Measurements from ENCODE around the gene PUS7L.
A peak's percentile ranks its signal among the peaks of the same experiment; 100 is the strongest.
"Not testable (repeated sequence)": the region's sequence is repeated elsewhere in the genome, so short reads cannot be mapped to it uniquely, and the experiment has no call there.

PUS7L gene

DNA sequence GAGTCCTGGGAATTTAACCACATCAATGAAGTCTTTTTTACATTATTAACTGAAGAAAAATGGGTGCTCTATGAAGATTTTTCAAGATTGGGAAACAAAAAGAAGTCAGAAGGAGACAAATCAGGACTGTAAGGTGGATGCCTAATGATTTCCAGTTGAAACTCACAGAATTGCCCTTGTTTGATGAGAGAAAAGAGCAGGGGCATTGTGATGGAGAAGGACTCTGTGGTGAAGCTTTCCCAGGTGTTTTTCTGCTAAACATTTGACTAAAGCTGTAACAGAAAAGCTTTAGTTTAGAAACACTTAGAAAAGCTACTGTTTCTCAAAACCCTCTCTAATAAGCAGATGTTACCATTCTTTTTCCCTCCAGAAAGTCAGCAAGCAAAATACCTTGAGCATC is 5.9 kb upstream of the PUS7L start:
- no peaks in the 10 kb centered on the region for H3K27me3 Mint-ChIP-seq
- H3K4me1 Mint-ChIP-seq, result peaks cover 14 to 34% of the 10 kb centered on the region in 2 donors
- no peak overlapping the region for H3K4me3 Mint-ChIP-seq
- DNase-seq (no peak), ATAC-seq (replicated peaks) (no peak)
- H3K9me3 Mint-ChIP-seq, result no peaks in the 10 kb centered on the region
- H3K36me3 Mint-ChIP-seq, result peaks cover 9 to 23% of the 10 kb centered on the region in 2 donors
- H3K27ac Mint-ChIP-seq, result no peak overlapping the region

DNA sequence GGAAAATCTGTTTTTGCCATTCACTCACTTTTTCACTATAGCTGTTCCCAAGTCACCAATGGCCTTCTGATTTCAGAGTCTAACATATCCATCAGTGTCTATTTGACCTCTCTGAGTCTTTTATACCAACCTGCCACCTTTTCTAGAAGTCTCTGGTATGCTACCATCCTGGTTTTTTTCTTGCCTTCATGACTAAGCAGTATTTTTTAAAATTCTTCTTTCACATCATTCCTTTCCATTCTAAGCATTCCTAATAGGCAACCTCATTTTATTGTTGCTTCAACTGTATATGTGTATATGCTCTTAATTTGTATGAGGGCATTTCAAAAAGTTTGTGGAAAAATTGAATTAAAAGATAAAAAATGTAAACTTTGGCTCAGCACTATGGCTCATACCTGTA is 5.2 kb upstream of the PUS7L start:
- ATAC-seq (replicated peaks) (no peak), DNase-seq (no peak)
- no peak overlapping the region for H3K27ac Mint-ChIP-seq
- H3K4me1 Mint-ChIP-seq, result peaks cover 17 to 40% of the 10 kb centered on the region in 2 donors
- peaks cover 9 to 20% of the 10 kb centered on the region in 2 donors for H3K36me3 Mint-ChIP-seq
- H3K4me3 Mint-ChIP-seq, result no peak overlapping the region
- H3K27me3 Mint-ChIP-seq, result no peaks in the 10 kb centered on the region
- no peaks in the 10 kb centered on the region for H3K9me3 Mint-ChIP-seq

DNA sequence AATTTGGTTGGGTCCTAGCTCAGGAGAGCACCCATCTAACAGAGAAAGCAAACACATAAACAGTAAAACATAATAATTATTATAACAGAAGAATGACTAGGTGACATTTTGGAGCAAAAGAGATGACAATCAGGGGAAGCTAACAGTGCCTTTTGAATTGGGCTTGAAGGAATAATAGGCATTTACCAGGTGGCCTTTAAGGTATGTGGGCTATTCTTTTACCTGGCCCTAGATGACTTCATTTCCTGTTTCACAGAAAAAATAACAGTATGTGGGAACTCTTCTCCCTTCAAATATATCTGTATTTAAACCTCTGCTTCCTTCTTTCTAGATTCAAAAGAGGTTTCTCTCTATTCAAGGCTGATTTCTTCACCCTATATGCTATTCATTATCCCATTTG is 4.0 kb upstream of the PUS7L start:
- Mint-ChIP-seq H3K27ac (no peak overlapping the region), H3K4me1 (peaks cover 22 to 45% of the 10 kb centered on the region in 2 donors), H3K36me3 (peaks cover 8 to 24% of the 10 kb centered on the region in 2 donors), H3K27me3 (no peaks in the 10 kb centered on the region), H3K4me3 (no peak overlapping the region), H3K9me3 (no peaks in the 10 kb centered on the region)
- no peak for DNase-seq
- ATAC-seq (replicated peaks), result no peak

DNA sequence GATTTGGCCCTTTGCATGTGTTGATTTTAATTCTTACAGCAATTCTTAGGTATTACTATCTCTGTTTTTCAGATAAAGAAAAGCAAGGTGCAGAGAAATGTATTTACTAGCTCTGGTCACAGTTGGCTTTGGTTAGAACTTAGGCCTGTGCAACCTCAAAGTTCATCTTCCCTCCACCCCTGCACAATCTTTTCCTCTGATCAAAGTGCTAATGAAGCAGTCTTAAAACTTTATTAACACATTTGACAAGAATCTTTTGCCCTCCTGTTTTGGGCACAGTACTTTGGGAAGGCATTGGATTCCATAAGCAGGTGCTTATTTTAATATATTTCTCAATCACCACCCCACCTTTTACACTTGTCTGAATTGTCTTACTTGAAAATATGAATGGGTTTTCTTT is 2.9 kb upstream of the PUS7L start:
- peaks cover 9 to 27% of the 10 kb centered on the region in 2 donors for H3K36me3 Mint-ChIP-seq
- H3K27ac Mint-ChIP-seq, result no peak overlapping the region
- no peaks in the 10 kb centered on the region for H3K9me3 Mint-ChIP-seq
- DNase-seq (no peak), ATAC-seq (replicated peaks) (no peak)
- H3K4me1 Mint-ChIP-seq, result peaks cover 24 to 55% of the 10 kb centered on the region in 2 donors
- peak overlapping the region in 1 of 2 donors; percentile 23 for H3K4me3 Mint-ChIP-seq
- no peaks in the 10 kb centered on the region for H3K27me3 Mint-ChIP-seq

DNA sequence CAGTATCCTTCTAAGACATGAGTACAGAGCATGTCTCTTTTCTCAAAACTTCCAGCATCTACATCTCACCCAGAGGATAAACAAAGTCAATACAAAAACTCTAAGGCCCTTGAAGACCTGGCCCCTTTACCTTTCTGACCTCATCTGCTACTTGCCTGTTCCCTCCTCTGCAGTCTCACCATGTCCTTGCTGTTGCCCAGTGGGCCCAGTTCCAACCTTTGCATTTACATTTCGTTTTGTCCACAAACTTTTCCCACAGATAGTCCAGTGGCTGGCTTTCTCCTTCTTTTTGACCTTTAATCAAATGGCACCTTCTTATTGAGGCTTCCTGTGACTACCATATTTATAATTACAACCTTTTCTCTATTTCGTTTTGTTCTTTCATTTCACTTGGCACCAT is 1.8 kb upstream of the PUS7L start:
- Mint-ChIP-seq H3K27me3 (no peaks in the 10 kb centered on the region), H3K36me3 (peaks cover 9 to 30% of the 10 kb centered on the region in 2 donors), H3K4me1 (peaks cover 27 to 65% of the 10 kb centered on the region in 2 donors), H3K9me3 (no peaks in the 10 kb centered on the region), H3K4me3 (peak overlapping the region; percentile 97 to 98), H3K27ac (peak overlapping the region; percentile 72)
- no peak for ATAC-seq (replicated peaks)
- DNase-seq, result no peak

DNA sequence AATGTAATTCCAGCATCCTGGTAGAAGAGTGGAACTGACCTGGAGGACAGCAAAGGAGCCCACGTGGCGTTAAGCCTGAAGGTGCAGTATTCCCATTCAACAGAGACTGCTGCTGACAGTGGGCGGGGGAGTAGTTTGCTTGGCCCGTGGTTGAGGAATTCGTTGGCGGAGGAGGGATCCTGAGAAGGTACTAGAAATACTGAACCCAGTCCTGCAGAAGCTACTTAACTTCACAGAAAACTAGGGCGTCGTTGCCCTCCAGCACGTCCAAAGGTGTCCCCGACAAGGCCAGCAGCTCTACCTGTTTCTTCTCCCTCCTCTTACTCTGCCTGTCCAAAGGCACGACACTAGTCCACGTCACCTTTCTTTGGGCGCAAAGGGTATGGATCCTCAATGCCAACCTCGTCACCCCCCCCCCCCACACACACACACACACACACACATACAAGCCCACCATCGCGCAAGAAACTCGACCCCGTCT is 303 bp downstream of the PUS7L start:
- no peaks in the 10 kb centered on the region for H3K9me3 Mint-ChIP-seq
- H3K4me1 Mint-ChIP-seq, result peaks cover 25 to 60% of the 10 kb centered on the region in 2 donors
- ATAC-seq (replicated peaks) (peak in 1 of 2 donors; percentile 30), DNase-seq (no peak)
- H3K36me3 Mint-ChIP-seq, result peaks cover 15 to 30% of the 10 kb centered on the region in 2 donors
- peak overlapping the region; percentile 97 to 98 for H3K4me3 Mint-ChIP-seq
- H3K27ac Mint-ChIP-seq, result peak overlapping the region; percentile 99
- no peaks in the 10 kb centered on the region for H3K27me3 Mint-ChIP-seq

DNA sequence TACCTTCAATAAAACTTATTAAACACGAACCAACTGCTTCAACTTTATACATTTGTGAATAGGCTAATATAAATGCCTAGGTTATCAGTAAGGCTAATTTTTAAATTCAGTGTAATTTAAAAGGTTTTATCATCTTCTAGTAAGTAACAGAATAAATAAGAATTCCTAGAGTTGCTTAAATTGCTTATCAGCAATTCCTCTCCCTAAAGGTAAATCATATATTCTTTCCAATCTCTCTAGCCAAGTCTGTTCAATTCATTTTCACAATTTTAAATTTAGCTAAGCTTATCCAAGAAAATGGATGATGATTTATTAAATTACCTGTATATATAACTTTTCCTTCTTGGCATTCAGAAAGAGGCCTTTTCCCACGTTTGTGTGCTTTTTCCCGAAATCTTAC is 4.6 kb downstream of the PUS7L start:
- ATAC-seq (replicated peaks), result no peak
- Mint-ChIP-seq H3K9me3 (peaks cover 0 to 4% of the 10 kb centered on the region in 2 donors), H3K36me3 (peaks cover 38 to 47% of the 10 kb centered on the region in 2 donors), H3K27me3 (no peaks in the 10 kb centered on the region), H3K4me3 (no peak overlapping the region), H3K27ac (no peak overlapping the region), H3K4me1 (peaks cover 18 to 37% of the 10 kb centered on the region in 2 donors)
- no peak for DNase-seq

DNA sequence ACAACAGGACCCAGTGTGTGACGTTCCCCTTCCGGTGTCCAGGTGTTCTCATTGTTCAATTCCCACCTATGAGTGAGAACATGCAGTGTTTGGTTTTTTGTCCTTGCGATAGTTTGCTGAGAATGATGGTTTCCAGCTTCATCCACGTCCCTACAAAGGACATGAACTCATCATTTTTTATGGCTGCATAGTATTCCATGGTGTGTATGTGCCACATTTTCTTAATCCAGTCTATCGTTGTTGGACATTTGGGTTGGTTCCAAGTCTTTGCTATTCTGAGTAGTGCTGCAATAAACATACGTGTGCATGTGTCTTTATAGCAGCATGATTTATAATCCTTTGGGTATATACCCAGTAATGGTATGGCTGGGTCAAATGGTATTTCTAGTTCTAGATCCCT is 7.2 kb downstream of the PUS7L start:
- Mint-ChIP-seq H3K36me3 (peaks cover 40 to 43% of the 10 kb centered on the region in 2 donors), H3K4me1 (peaks cover 9 to 20% of the 10 kb centered on the region in 2 donors)
- not testable (repeated sequence) for H3K9me3 Mint-ChIP-seq; ATAC-seq (replicated peaks); DNase-seq; H3K4me3 Mint-ChIP-seq; H3K27ac Mint-ChIP-seq; H3K27me3 Mint-ChIP-seq

DNA sequence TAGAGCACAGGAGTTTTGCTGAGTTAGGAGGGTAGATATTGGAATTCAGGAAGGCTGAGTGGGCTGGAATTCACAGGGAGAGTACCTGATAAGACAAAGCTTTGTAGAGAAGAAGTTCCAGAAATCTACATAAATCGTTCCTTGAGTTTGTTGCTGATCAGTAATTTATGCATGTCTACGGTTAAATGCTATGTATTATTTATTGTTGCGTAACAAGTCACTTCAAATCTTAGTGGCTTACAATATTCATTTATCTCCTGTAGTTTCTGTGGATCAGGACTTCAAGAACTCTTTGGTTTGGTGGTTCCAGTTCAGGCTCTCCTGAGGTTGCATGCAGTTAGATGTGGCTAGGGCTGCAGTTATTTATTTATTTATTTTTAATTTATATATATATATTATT is 7.8 kb downstream of the PUS7L start:
- Mint-ChIP-seq H3K27me3 (no peaks in the 10 kb centered on the region), H3K4me3 (no peak overlapping the region), H3K9me3 (peaks cover 0 to 4% of the 10 kb centered on the region in 2 donors), H3K27ac (no peak overlapping the region), H3K36me3 (peaks cover 41 to 45% of the 10 kb centered on the region in 2 donors), H3K4me1 (peaks cover 7 to 15% of the 10 kb centered on the region in 2 donors)
- DNase-seq (no peak), ATAC-seq (replicated peaks) (no peak)

DNA sequence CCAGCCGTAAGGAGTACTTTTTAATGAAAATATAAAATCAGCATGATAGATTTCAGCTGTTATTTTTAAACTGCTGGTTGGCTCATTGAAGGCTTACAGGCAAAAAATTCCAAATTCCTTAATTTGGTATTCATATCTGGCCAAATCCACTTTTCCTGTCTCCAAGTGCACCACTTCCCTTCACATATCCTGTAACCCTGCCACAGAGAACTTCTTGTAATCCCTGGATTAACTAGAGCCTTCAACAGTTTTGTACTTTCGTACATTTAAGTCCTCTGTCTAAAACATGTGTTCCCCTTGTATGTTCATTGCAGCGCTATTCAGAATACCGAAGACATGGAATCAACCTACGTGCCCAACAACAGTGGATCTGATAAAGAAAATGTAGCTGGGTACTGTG is 9.6 kb downstream of the PUS7L start:
- Mint-ChIP-seq H3K27ac (no peak overlapping the region), H3K36me3 (peaks cover 43 to 50% of the 10 kb centered on the region in 2 donors)

DNA sequence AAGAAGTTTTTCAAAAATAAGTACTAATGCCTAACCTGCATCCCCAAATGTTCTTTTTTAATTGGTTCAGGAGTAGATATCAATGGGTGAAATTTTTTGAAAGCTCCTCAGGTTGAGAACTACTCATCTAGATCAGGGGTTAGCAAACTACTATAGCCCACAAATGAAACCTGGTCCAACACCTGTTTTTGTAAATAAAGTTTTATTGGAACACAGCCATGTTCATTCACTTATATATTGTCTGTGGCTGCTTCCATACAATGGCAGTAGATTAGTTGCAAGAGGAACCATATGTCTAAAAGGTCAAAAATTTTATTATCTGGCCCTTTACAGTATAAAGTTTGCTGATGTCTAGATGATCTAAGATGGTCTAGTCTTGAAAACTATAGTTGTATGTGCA is 13.8 kb downstream of the PUS7L start:
- peaks cover 34 to 52% of the 10 kb centered on the region in 2 donors for H3K36me3 Mint-ChIP-seq
- no peaks in the 10 kb centered on the region for H3K9me3 Mint-ChIP-seq
- no peaks in the 10 kb centered on the region for H3K27me3 Mint-ChIP-seq
- ATAC-seq (replicated peaks), result no peak
- H3K4me1 Mint-ChIP-seq, result no peaks in the 10 kb centered on the region
- H3K27ac Mint-ChIP-seq, result no peak overlapping the region
- DNase-seq, result no peak
- H3K4me3 Mint-ChIP-seq, result no peak overlapping the region

More for the DNA sequence above, 9.6 kb downstream of the PUS7L start:
- no peaks in the 10 kb centered on the region for H3K27me3 Mint-ChIP-seq
- H3K4me1 Mint-ChIP-seq, result peaks cover 6 to 11% of the 10 kb centered on the region in 2 donors
- peaks cover 0 to 4% of the 10 kb centered on the region in 2 donors for H3K9me3 Mint-ChIP-seq
- DNase-seq, result no peak
- ATAC-seq (replicated peaks), result no peak
- H3K4me3 Mint-ChIP-seq, result no peak overlapping the region

DNA sequence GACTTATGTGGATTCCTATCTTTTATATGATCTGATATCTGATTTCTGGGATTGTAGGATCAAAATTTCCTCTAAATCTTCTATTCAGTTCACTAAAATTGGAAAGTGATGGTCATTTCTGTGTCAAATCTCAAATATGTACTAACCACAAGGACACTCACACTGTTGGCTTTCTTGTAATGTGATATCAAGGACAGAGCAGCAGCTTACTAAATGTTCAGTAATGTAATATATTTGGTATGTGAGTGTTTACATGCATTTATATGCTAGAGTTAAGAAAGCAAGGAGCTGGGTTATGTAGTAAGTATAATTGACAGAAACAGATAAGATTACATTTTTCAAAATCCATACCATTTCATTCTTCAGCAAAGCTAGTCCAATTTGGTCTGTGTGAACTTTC is 16.5 kb downstream of the PUS7L start:
- Mint-ChIP-seq H3K36me3 (peaks cover 34 to 56% of the 10 kb centered on the region in 2 donors), H3K4me1 (no peaks in the 10 kb centered on the region), H3K9me3 (no peaks in the 10 kb centered on the region), H3K27me3 (no peaks in the 10 kb centered on the region), H3K27ac (no peak overlapping the region), H3K4me3 (no peak overlapping the region)
- ATAC-seq (replicated peaks) (no peak), DNase-seq (no peak)

DNA sequence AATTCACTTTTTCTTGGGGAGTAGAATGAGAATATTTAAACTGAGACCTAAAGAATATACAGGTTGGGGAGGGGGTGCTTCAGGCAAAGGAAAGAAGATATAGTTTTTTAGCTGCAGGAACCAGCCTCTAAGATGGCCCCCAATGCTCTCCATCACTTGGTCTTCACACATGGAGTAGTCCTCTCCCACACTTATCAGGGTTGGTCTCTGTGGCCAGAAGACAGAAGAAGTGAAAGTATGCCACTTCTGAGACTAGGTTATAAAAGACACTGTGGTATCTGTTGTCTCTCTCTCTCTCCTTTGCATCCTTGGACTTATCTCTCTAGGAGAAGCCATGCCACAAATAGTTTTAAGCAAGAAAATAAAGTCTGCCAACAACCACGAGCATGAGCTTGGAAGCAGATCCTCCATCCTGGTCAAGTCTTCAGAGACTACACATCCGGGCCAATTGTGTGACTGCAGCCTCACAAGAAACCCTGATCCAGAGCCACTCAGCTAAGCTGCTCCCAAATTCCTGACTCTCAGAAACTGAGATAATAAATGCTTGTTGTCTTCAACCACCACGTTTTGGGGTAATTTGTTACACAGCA is 18.0 kb downstream of the PUS7L start:
- peaks cover 34 to 47% of the 10 kb centered on the region in 2 donors for H3K36me3 Mint-ChIP-seq
- H3K4me1 Mint-ChIP-seq, result no peaks in the 10 kb centered on the region
- H3K27ac Mint-ChIP-seq, result no peak overlapping the region
- ATAC-seq (replicated peaks) (peak; percentile 69 to 77), DNase-seq (no peak)
- no peaks in the 10 kb centered on the region for H3K9me3 Mint-ChIP-seq
- H3K27me3 Mint-ChIP-seq, result no peaks in the 10 kb centered on the region
- no peak overlapping the region for H3K4me3 Mint-ChIP-seq

DNA sequence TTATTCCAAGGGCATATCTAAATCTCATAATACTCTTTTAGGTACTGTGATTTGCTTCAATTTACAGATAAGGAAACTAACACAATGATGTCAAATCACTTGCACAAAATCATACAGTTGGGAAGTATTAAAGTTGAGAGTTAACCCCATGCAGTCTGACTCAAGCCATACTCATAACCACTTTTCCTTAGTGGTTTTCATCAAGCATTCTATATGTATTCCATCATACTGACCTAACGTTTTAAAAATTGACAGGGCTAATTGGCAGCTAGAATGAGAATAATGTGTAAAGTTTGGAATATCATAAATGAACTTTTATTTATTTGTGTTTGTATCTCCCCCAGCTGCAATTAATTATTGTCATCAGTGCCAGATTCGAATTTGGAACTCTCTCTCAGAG is 20.9 kb downstream of the PUS7L start:
- peaks cover 25 to 36% of the 10 kb centered on the region in 2 donors for H3K36me3 Mint-ChIP-seq
- H3K4me1 Mint-ChIP-seq, result no peaks in the 10 kb centered on the region
- H3K27me3 Mint-ChIP-seq, result no peaks in the 10 kb centered on the region
- ATAC-seq (replicated peaks) (no peak), DNase-seq (no peak)
- no peak overlapping the region for H3K27ac Mint-ChIP-seq
- no peaks in the 10 kb centered on the region for H3K9me3 Mint-ChIP-seq
- H3K4me3 Mint-ChIP-seq, result no peak overlapping the region

DNA sequence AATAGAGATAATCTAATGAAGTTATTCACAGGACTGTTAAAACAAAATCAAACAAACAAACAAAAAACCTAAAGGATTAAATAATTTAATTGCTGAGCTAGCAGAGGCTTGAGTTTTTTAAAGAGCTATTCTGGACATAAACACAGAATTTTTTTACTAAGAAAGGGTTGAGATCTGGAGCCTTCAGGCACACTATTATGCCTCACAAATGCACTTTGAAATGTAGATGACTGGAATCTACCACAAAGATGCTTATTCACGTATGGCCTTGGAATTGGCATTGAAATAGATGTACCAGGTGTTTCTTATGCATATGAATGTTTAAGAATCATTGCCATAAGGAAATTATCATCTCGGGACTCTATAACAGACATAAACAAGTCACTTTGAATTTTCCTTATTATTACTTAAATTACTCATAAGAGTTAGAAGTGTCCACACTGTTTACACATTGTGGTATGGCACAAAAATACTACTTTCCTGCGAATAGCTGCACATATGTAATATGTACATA is 21.6 kb downstream of the PUS7L start:
- peaks cover 22 to 34% of the 10 kb centered on the region in 2 donors for H3K36me3 Mint-ChIP-seq
- H3K27ac Mint-ChIP-seq, result no peak overlapping the region
- no peaks in the 10 kb centered on the region for H3K4me1 Mint-ChIP-seq
- no peaks in the 10 kb centered on the region for H3K27me3 Mint-ChIP-seq
- no peak for DNase-seq
- H3K9me3 Mint-ChIP-seq, result no peaks in the 10 kb centered on the region
- ATAC-seq (replicated peaks), result no peak
- H3K4me3 Mint-ChIP-seq, result no peak overlapping the region

Measured in stimulated activated naive B cell treated with anti-CD40 and anti-IgM and Interleukin-4, amounts not matched to agents 10 μg/mL and 1 μg/mL and 100 μg/mL, for 72 hours (primary cell).